Right kidney (tissue), 9 donors: Measurements from ENCODE around the gene PNPO.

Experiments
- DNase-seq: peaks from one replicate; pipeline ENCODE4 v3.0.0-alpha.2; 2016
- long read RNA-seq, 8 donors: transcript quantifications; one replicate each; lab custom pipeline, GENCODE V29; 2026

Gene PNPO
- long read RNA-seq, donor 1, transcript PNPO-217 (7 exons, 3,465 nt) = major isoform, 5 of 6 reads
- long read RNA-seq, donor 1, partial matches to known transcripts = 0 of 6 reads
- long read RNA-seq, donor 1, other reads (novel, unspliced or antisense) = 0 of 6 reads
- long read RNA-seq, donor 2, partial matches to known transcripts = 0 of 4 reads
- long read RNA-seq, donor 2, other reads (novel, unspliced or antisense) = 0 of 4 reads
- long read RNA-seq, donor 3, partial matches to known transcripts = 0 of 1 reads
- long read RNA-seq, donor 3, other reads (novel, unspliced or antisense) = 0 of 1 reads
- long read RNA-seq, donor 4, partial matches to known transcripts = 0 of 5 reads
- long read RNA-seq, donor 4, other reads (novel, unspliced or antisense) = 0 of 5 reads
- long read RNA-seq, donor 5, transcript PNPO-217 (7 exons, 3,465 nt) = major isoform, 7 of 8 reads
- long read RNA-seq, donor 5, partial matches to known transcripts = 0 of 8 reads
- long read RNA-seq, donor 5, other reads (novel, unspliced or antisense) = 0 of 8 reads
- long read RNA-seq, donor 6, transcript PNPO-217 (7 exons, 3,465 nt) = major isoform, 7 of 17 reads
- long read RNA-seq, donor 6, partial matches to known transcripts = 10 of 17 reads
- long read RNA-seq, donor 6, other reads (novel, unspliced or antisense) = 0 of 17 reads
- long read RNA-seq, donor 7 = 0 reads
- long read RNA-seq, donor 8, transcript PNPO-217 (7 exons, 3,465 nt) = major isoform, 7 of 8 reads
- long read RNA-seq, donor 8, partial matches to known transcripts = 0 of 8 reads
- long read RNA-seq, donor 8, other reads (novel, unspliced or antisense) = 0 of 8 reads

GRCh38 chr17:47941246-47942095 lies at the start of gene PNPO:
Gene PNPO, plus strand, starts transcription at chr17:47941571. Its CDS starts 105 bp downstream, at chr17:47941676.
- peak; percentile 91 for DNase-seq

GRCh38 chr17:47894498-47895346 lies 46.6 kb upstream of the PNPO start:
- DNase-seq = no peak

GRCh38 chr17:47895347-47895855 lies 46.0 kb upstream of the PNPO start:
- DNase-seq = peak; percentile 90

- peak; percentile 99 for DNase-seq
Observed at GRCh38 chr17:47895856-47896671, 45.3 kb upstream of the PNPO start, which contains the start of gene SP2. Gene SP2, plus strand, starts transcription at chr17:47896236. Its CDS starts 51 bp downstream, at chr17:47896287.

- DNase-seq = no peak
Observed at GRCh38 chr17:47896672-47897490, 44.5 kb upstream of the PNPO start.

- DNase-seq = no peak
Observed at GRCh38 chr17:47897561-47897960, 43.8 kb upstream of the PNPO start.

- no peak for DNase-seq
Observed at GRCh38 chr17:47898241-47898640, 43.1 kb upstream of the PNPO start.

GRCh38 chr17:47899643-47900042 lies 41.7 kb upstream of the PNPO start:
- no peak for DNase-seq

GRCh38 chr17:47901423-47901822 lies 39.9 kb upstream of the PNPO start:
- no peak for DNase-seq

GRCh38 chr17:47902039-47902744 lies 39.2 kb upstream of the PNPO start:
- DNase-seq = no peak

GRCh38 chr17:47905221-47905733 lies 36.1 kb upstream of the PNPO start:
- DNase-seq = no peak

- DNase-seq = no peak
Observed at GRCh38 chr17:47906443-47906842, 34.9 kb upstream of the PNPO start.

GRCh38 chr17:47907932-47908562 lies 33.3 kb upstream of the PNPO start:
- DNase-seq = no peak

- no peak for DNase-seq
Observed at GRCh38 chr17:47913050-47913449, 28.3 kb upstream of the PNPO start.

GRCh38 chr17:47914306-47914948 lies 26.9 kb upstream of the PNPO start:
- no peak for DNase-seq

GRCh38 chr17:47915776-47916398 lies 25.5 kb upstream of the PNPO start:
- DNase-seq = no peak
